GM18498 (cell line): Measurements from ENCODE around the gene DLGAP1.

ENCODE experiments used
- ATAC-seq: cut with Tn5 transposase; IDR thresholded peaks from one replicate; pipeline ENCODE4 v1.9.1; 2021; ENCODE audit warnings: mild to moderate bottlenecking, moderate library complexity; ENCODE audit not compliant: unreplicated experiment

The DLGAP1 gene

DNA sequence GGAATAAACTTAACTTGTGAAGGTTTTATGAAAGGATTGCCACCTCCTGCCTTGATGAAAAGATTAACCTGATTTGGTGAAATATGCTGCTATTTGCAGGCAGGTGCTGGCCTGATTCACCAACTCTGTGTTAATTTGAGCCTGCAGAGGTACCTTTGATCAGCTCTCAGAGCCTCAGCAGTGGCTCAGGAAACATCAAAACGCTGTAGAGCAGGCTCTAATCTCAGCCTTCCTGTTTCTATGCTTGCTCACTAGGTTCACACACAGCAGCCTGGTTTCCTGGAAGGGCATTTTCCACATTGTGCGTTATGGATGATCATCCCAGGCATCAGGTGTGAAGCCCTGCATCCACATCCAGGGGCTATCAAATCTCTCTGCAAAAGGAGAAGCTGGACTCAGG, 988.2 kb downstream of the DLGAP1 start:
- ATAC-seq, result no peak

- ATAC-seq, result no peak
Measured at GRCh38 chr18:3466045-3466444, 989.1 kb downstream of the DLGAP1 start.

DNA sequence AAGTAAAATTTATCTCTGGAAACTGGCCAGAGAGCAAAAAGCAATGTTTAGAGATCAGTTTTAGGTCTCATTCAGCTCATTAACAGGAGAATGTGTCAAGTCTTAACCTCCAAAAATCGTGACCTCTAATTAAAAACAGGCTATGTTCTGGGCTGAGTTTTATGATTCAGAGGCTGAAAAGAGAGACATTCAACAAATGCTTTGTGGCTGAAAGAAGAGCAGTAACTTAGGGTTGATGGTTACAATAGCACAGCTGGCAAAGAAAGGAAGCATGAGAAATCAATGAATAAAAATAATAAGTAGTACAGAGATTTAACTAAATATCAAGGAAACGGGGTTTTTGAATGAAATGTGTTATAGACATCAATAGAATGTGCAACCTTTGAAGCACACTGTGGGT, 992.1 kb downstream of the DLGAP1 start:
- ATAC-seq, result no peak

- ATAC-seq, result no peak
Measured at GRCh38 chr18:3461704-3462103, 993.4 kb downstream of the DLGAP1 start.

GRCh38 chr18:3460823-3461398, 994.2 kb downstream of the DLGAP1 start:
- ATAC-seq, result no peak

- no peak for ATAC-seq
Measured at GRCh38 chr18:3458952-3459853, 995.9 kb downstream of the DLGAP1 start.

DNA sequence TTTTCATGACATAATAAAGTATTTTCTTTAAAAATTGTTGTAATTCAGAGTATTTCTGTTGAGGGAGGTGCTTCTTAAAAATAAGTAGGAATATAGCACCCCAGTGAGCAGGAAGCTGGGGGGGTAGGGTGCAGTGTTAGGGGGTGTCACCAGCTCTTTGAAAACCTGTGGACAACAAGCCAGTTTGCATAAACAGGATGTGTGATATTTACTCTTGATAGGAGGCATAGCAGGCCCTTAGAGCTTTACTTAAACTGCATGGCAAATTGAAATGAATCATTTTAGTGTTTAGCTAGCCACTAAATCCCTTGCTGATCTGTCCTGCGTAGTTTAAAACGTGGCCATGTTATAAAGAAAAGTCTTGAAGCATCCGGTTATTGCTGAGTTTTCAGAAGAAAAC, 996.7 kb downstream of the DLGAP1 start:
- no peak for ATAC-seq

GRCh38 chr18:3457261-3457724, 997.8 kb downstream of the DLGAP1 start:
- no peak for ATAC-seq

DNA sequence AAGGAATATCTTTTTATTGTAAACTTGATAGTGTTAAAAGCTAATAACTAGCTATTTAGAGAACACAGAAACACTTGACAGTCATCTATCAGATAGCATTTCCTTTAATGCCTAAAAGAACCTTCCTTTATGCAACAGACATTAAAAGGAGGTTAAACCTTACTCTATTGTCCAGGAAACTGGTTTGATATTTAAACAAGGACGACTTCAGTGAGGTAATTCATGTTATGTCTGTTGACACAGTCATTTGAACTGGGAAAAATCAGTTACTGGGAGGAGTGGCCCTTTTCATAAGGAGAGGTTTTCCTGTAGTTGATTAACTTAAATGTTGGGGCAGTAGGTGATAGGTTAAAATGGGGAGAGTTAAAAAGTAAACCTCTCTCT, 998.4 kb downstream of the DLGAP1 start:
- no peak for ATAC-seq

DNA sequence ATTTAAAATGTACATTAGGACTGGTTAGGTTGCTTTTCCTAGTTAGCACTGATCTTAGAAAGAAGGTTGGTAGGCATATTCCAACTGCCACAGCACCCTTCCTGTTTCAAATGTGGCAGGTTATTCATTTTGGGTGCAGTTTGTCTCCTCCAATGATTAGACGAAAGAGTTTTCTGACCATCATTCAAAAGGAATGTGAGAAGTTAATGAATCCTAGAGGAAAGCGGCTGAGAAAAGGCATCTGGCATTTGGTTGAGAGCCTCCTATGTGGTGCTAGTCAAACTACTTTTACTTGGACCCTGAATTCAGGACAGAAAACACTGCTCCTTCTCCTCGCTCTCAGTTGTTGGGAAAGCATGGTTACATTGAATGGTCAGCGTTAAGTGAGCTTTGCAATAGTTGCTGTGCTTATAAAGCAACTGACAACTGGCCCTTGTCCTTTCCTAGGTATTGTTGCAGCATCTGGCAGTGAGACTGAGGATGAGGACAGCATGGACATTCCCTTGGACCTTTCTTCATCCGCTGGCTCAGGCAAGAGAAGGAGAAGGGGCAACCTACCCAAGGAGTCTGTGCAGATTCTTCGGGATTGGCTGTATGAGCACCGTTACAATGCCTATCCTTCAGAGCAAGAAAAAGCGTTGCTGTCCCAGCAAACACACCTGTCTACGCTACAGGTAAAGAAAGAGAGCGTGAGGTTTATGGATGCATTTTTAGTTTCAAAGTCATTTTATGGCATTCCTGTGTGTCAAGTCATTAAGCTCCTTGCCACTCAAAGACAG, 999.0 kb downstream of the DLGAP1 start:
- no peak for ATAC-seq

DNA sequence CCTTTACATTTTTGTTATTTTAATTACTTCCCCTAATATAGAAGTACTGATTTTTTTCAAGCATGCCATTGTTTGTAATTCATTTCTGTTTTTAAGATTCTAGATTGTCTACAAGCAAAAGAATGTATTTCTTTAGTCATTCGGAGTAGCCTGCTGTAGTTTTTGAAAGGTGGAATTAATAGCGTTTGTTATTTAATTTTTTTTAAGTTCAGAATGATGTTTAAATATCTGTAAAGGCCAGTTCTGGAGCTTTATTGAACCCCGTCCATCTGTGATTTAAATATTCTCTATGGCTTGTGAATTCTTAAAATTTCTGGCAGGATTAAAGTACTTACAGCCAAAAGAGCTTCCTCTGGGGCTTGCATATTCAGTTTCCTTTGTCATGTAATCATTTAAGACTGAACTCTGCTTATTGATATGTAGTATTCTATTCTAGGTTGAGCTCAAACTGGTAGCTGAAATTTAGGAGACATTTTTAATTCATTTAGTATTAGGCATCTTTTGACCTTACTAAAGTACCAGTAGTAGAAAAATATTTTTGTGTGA, 999.9 kb downstream of the DLGAP1 start:
- no peak for ATAC-seq

GRCh38 chr18:3454365-3455089, 1000.6 kb downstream of the DLGAP1 start:
- ATAC-seq, result no peak

DNA sequence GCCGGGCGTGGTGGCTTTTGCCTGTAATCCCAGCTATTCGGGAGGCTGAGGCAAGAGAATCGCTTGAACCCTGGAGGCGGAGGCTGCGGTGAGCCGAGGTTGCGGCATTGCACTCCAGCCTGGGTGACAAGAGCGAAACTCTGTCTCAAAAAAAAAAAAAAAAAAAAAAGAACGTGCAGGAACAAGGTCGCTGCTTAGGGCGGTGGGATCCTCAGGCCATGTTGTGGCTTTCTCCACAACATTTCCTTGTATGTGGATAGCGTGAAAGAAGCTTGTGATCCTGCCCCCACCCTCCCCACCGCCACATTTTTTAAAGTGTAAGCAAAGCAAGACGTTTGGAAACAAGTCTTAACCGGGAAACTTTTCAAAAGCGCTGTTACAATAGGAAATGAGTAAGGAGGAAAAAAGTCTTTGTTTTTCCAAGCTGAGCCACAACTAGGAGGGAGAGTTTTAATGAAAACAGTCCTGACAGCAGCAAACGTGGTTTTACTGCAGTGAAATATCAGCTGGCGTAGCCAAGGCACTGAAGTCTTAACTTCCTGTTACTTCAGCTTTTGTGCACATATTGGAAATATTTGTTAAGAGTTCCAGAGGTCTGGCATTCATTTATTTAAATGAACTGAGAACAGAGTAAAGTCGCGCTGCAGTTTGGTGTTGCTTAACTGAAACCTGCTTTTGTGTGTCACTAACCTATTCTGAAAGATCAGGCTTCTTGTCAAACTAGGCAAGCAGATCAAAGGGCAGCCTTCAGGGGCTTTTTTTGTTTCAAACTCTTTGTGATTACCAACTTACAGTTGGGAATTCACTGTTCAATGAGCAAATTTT, 1001.4 kb downstream of the DLGAP1 start:
- ATAC-seq, result peak; percentile 31

DNA sequence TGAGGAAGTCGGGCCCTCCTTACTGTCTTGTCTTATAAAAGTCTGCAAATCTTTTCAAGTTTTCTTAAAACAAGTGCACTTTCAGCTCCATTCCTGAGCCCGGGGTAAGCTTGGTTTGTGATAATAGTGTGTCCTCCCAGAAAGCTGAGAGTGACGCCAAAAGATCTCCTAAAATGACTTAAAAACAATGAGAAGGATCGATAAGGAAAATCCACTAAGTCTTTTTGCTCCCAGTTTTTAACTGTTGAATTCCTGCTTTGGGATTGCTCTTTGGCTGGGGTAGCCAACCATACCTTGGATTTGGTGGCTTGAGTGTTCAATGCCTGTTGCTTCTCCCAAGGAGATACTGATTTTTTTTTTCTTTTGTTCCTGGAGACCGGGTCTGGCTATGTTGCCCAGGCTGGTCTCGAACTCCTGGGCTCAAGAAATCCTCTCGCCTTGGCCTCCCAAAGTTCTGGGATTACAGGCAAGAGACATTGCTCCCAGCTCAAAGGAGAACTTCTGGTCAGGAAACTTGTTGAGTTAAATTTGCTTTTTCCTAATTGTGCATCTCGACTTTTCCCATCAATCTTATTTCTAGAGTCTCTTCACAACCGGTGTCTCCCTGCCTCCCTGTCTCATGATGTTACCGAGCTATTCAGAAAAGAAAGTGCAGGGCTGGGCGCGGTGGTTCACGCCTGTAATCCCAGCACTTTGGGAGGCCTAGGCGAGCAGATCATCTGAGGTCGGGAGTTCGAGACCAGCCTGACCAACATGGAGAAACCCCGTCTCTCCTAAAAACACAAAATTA, 1002.2 kb downstream of the DLGAP1 start:
- ATAC-seq, result no peak

GRCh38 chr18:3451989-3452749, 1002.9 kb downstream of the DLGAP1 start:
- no peak for ATAC-seq

GRCh38 chr18:3451183-3451988, 1003.7 kb downstream of the DLGAP1 start:
- ATAC-seq, result no peak

- ATAC-seq, result no peak
Measured at GRCh38 chr18:3450799-3451182, 1004.3 kb downstream of the DLGAP1 start.
